Measurements from ENCODE around the gene PYROXD2. TPM values are rescaled to one million over a fixed set of nuclear protein-coding genes. Genes with fewer than 3 reads are reported as not detected.

The PYROXD2 gene
- total RNA-seq, 6 experiments from 2014 or later: 3.0 to 25.3 (median 7.1) TPM

GRCh38 chr10:98415731-98416119 lies 743 bp upstream of the PYROXD2 start:
- Histone ChIP-seq H3K4me3 (no peak overlapping the region), H3K4me1 (peaks cover 0 to 35% (median 15%) of the 10 kb centered on the region in 4 donors), H3K36me3 (peaks cover 0 to 3% (median 0%) of the 10 kb centered on the region in 4 donors), H3K27ac (peak overlapping the region in 1 of 3 donors; percentile 66), H3K27me3 (no peaks in the 10 kb centered on the region), H3K9me3 (no peaks in the 10 kb centered on the region)
- DNase-seq (no peak), ATAC-seq (no peak)
- no peak for TF ChIP-seq CTCF (IDR thresholded peaks at IDR 0.05)
- no peak for TF ChIP-seq POLR2A (IDR thresholded peaks at IDR 0.05)
- WGBS (ENCODE audit: insufficient coverage, low coverage, low lambda C conversion rate, missing lambda C conversion rate): 58% methylated on average over 6 of the region's 8 CpGs
- intact Hi-C loops (cut with DNase I): no loop called here

DNA sequence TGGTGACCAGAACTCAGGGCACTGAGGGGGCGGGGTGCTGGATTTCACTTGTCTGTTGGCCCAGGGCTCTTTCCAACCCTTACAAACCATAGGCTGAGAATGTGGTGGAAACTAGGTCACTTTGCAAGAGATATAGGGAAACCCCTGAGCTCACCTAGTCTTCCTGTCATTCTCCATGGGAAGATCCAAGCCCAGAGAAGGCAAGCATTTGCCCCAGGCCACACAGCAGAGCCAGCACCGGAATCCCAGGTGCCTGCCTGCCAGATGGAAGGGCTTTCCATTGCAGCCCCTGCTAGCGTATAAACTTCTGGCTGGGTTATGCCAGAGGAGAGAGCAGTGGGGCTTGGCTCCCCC lies 427 bp downstream of the PYROXD2 start:
- DNase-seq (no peak), ATAC-seq (no peak)
- peak overlapping the region in 2 of 3 donors; percentile 59 to 66 for H3K27ac ChIP-seq
- no peaks in the 10 kb centered on the region for H3K9me3 ChIP-seq
- peaks cover 0 to 28% (median 10%) of the 10 kb centered on the region in 4 donors for H3K4me1 ChIP-seq
- H3K4me3 ChIP-seq: peak overlapping the region; percentile 51 to 66 (median 59)
- H3K36me3 ChIP-seq: peaks cover 0 to 3% (median 0%) of the 10 kb centered on the region in 4 donors
- no peaks in the 10 kb centered on the region for H3K27me3 ChIP-seq
- TF ChIP-seq POLR2A (IDR thresholded peaks at IDR 0.05) (no peak), CTCF (IDR thresholded peaks at IDR 0.05) (no peak)
- 50% methylated on average over 1 of the region's 3 CpGs for WGBS (ENCODE audit: insufficient coverage, low coverage, low lambda C conversion rate, missing lambda C conversion rate)
- intact Hi-C loops (cut with DNase I): no loop called here

- no peaks in the 10 kb centered on the region for H3K36me3 ChIP-seq
- H3K4me3 ChIP-seq: no peak overlapping the region
- H3K27me3 ChIP-seq: no peaks in the 10 kb centered on the region
- no CpG with 5 or more reads among the region's 1 CpG for WGBS (ENCODE audit: insufficient coverage, low coverage, low lambda C conversion rate, missing lambda C conversion rate)
- ATAC-seq (no peak), DNase-seq (no peak)
- no peaks in the 10 kb centered on the region for H3K9me3 ChIP-seq
- no peak overlapping the region for H3K27ac ChIP-seq
- TF ChIP-seq CTCF (IDR thresholded peaks at IDR 0.05): no peak
- TF ChIP-seq POLR2A (IDR thresholded peaks at IDR 0.05): no peak
- H3K4me1 ChIP-seq: peaks cover 0 to 15% (median 4%) of the 10 kb centered on the region in 4 donors
- intact Hi-C loops (cut with DNase I): no loop called here
These were observed 3.2 kb downstream of the PYROXD2 start for GRCh38 chr10:98411768-98412167.

DNA sequence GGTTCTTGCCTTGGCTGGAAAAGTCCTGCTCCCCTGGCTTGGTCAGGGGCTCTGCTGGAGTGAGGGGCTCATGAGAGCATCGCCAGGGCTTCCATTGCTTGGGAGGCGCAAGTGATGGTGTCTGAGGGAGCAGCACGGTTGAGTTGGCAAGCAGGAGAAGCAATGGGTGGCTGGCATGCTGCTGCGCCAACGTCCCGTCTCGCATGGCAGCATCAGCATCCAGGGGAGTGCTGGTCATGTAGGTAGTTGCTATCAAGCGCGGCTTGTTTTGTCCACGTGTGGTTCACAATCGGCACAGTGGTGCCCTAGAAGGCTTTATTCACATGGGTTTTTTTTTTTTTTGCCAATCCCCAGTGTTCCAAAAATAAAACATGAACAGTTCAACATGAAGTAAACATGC lies 3.8 kb downstream of the PYROXD2 start:
- intact Hi-C loops (cut with DNase I): no loop called here
- Histone ChIP-seq H3K4me1 (peaks cover 0 to 15% (median 4%) of the 10 kb centered on the region in 4 donors), H3K9me3 (no peaks in the 10 kb centered on the region), H3K27me3 (no peaks in the 10 kb centered on the region), H3K36me3 (no peaks in the 10 kb centered on the region), H3K27ac (no peak overlapping the region), H3K4me3 (no peak overlapping the region)
- no peak for ATAC-seq
- no peak for DNase-seq
- TF ChIP-seq POLR2A (IDR thresholded peaks at IDR 0.05) (no peak), CTCF (IDR thresholded peaks at IDR 0.05) (no peak)
- WGBS (ENCODE audit: insufficient coverage, low coverage, low lambda C conversion rate, missing lambda C conversion rate): 60% methylated on average over 1 of the region's 11 CpGs

DNA sequence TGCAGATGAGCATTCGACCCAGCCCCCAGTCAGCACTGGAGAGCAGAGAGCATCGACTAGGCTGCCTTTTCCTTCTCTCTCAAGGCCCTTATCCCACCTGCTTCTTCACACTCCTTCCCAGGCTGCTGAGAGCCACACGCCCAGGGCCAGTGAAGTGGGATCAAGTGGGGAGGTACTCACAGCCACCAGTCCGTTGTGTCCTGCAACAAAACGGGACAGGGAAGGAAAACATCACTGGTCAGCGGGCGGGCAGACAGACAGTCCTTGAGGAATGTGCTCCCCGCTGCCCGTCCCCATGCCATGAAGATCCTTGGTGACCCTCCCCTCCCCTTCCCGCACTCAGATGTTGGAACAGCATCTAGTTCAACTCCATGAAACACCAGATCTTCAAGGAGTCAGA lies 4.2 kb downstream of the PYROXD2 start:
- Histone ChIP-seq H3K4me3 (no peak overlapping the region), H3K36me3 (no peaks in the 10 kb centered on the region), H3K9me3 (no peaks in the 10 kb centered on the region), H3K4me1 (peaks cover 0 to 13% (median 3%) of the 10 kb centered on the region in 4 donors), H3K27ac (no peak overlapping the region), H3K27me3 (no peaks in the 10 kb centered on the region)
- 90% methylated on average over 2 of the region's 10 CpGs for WGBS (ENCODE audit: insufficient coverage, low coverage, low lambda C conversion rate, missing lambda C conversion rate)
- no peak for DNase-seq
- no peak for ATAC-seq
- intact Hi-C loops (cut with DNase I): no loop called here
- TF ChIP-seq CTCF (IDR thresholded peaks at IDR 0.05) (no peak), POLR2A (IDR thresholded peaks at IDR 0.05) (no peak)
